Measurements from ENCODE around the gene LBHD2.

DNA sequence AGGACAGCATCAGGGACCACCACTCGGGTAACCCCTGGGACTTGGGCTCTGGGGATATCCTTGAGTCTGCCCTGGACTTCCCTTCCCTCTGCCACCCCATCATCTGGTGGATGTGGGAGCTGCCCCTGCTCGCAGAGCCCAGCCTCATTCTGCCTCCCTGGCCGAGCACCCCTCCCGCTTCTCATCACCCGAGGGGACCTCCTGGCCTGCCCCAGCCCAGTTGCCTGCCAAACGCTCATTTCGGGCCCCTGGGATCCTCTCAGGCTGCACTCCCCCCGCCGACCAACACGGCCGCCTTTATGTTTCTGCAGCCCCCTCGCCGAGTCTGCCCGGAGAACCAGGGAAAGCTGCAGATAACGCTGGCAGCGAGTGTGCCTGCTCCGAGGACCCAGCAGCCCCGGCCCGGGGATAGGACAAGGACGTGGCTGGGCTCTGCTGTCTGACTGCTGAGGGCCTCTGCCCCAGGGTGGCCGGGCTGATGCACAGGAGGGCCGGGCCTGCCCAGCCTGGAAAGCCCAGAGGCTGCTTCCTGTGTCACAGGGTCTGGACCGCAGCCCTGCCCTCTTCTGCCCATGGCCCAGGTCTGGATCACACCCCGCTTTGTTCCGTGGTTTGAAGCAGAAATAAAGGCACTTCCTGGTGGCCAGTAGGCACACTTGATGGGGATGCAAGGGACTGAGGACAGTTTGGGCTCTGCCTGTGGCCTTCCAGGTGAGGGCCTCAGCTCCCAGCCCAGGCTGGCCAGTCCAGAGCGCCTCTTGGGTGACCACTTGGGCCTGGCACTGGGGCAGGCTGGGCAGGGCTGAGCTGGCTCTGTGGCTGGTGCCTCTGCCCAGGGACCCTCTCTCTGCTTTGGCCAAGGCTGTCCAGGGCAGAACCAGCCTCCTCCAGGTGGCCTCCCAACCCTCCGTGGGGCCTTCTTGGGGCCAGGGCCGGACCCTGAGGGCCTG, 5.7 kb downstream of the LBHD2 start:
- TF ChIP-seq, protein P1, sequence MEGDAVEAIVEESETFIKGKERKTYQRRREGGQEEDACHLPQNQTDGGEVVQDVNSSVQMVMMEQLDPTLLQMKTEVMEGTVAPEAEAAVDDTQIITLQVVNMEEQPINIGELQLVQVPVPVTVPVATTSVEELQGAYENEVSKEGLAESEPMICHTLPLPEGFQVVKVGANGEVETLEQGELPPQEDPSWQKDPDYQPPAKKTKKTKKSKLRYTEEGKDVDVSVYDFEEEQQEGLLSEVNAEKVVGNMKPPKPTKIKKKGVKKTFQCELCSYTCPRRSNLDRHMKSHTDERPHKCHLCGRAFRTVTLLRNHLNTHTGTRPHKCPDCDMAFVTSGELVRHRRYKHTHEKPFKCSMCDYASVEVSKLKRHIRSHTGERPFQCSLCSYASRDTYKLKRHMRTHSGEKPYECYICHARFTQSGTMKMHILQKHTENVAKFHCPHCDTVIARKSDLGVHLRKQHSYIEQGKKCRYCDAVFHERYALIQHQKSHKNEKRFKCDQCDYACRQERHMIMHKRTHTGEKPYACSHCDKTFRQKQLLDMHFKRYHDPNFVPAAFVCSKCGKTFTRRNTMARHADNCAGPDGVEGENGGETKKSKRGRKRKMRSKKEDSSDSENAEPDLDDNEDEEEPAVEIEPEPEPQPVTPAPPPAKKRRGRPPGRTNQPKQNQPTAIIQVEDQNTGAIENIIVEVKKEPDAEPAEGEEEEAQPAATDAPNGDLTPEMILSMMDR (IDR thresholded peaks at IDR 0.05; ENCODE audit: low read depth, low read length), result no peak
- no peak for TF ChIP-seq EZH2phosphoT487 (IDR thresholded peaks at IDR 0.05; ENCODE audit: low read depth)

All from OCI-LY3 (cell line).